ENCODE results near the gene GNAO1. TPM values are rescaled to one million over a fixed set of nuclear protein-coding genes. Genes with fewer than 3 reads are reported as not detected.

The GNAO1 gene
- total and polyA plus RNA-seq, 2 of the 13 experiments (the other 11 are each of a cell fraction or from before 2014, with no cell fraction given), result not detected

- TF ChIP-seq HNF1A (IDR thresholded peaks at IDR 0.05; ENCODE audit: low read depth), result no peak
- peak; percentile 36; the same call in 1 of the 2 replicates for TF ChIP-seq HNF1A (CRISPR knock-in tag; IDR thresholded peaks at IDR 0.05; ENCODE audit: borderline replicate concordance)
- no peak for TF ChIP-seq ZNF703 (CRISPR knock-in tag; IDR thresholded peaks at IDR 0.05; ENCODE audit: borderline replicate concordance)
- no peak for TF ChIP-seq MXD1 (CRISPR knock-in tag; IDR thresholded peaks at IDR 0.05)
- TF ChIP-seq ZNF607 (CRISPR knock-in tag; IDR thresholded peaks at IDR 0.05; ENCODE audit: borderline replicate concordance), result peak; percentile 76; the same call in 1 of the 2 replicates
- peak; percentile 15; the same call in 1 of the 2 replicates for TF ChIP-seq ZNF503 (CRISPR knock-in tag; IDR thresholded peaks at IDR 0.05)
- TF ChIP-seq IKZF5 (CRISPR knock-in tag; IDR thresholded peaks at IDR 0.05), result peak; percentile 70; the same call in 1 of the 2 replicates
- peak; percentile 81 for TF ChIP-seq SALL1 (CRISPR knock-in tag; IDR thresholded peaks at IDR 0.05)
- TF ChIP-seq ZNF354B (CRISPR knock-in tag; IDR thresholded peaks at IDR 0.05), result no peak
- no peak for TF ChIP-seq CREB1 (IDR thresholded peaks at IDR 0.05)
- no peak for TF ChIP-seq CREB1 (CRISPR knock-in tag; IDR thresholded peaks at IDR 0.05)
- no peak for TF ChIP-seq SSRP1 (CRISPR knock-in tag; IDR thresholded peaks at IDR 0.05)
- TF ChIP-seq PCBP2 (optimal IDR thresholded peaks at IDR 0.05; ENCODE audit: low read depth, low read length, poor library complexity, severe bottlenecking), result no peak
- TF ChIP-seq ZBTB34 (CRISPR knock-in tag; IDR thresholded peaks at IDR 0.05), result no peak; the same call in 1 of the 2 replicates
- TF ChIP-seq ZXDC (CRISPR knock-in tag; IDR thresholded peaks at IDR 0.05), result no peak
- TF ChIP-seq MEF2D (CRISPR knock-in tag; IDR thresholded peaks at IDR 0.05), result peak; percentile 45; the same call in 1 of the 2 replicates
These were observed 165.3 kb downstream of the GNAO1 start (continued) for GRCh38 chr16:56356276-56357240.

Data from HepG2 (cell line).